Measurements from ENCODE around the gene STARD7. TPM values are rescaled to one million over a fixed set of nuclear protein-coding genes. Genes with fewer than 3 reads are reported as not detected.
A peak's percentile ranks its signal among the peaks of the same experiment; 100 is the strongest.

STARD7 gene
- total and polyA plus RNA-seq, 2 of the 13 experiments (the other 11 are each of a cell fraction or from before 2014, with no cell fraction given): 88.2 to 300 TPM

- Histone ChIP-seq H3K4me2 (ENCODE audit: low read depth, low read length) (no peak overlapping the region), H3K4me3 (replicated peaks in 1 of 3; ENCODE audit: insufficient read depth in 1 of 3, low read depth in 2 of 3, low read length in 3 of 3) (no peak overlapping the region), H3K27me3 (ENCODE audit: control insufficient read depth in 1 of 2, insufficient read depth in 2 of 2, low read length in 2 of 2) (no peaks in the 10 kb centered on the region), H3K4me1 (ENCODE audit: insufficient read depth, low read length) (peaks cover 19% of the 10 kb centered on the region), H4K20me1 (ENCODE audit: insufficient read depth, low read length) (no peaks in the 10 kb centered on the region), H3K9ac (ENCODE audit: insufficient read depth, low read depth, low read length) (no peak overlapping the region), H3K27ac (ENCODE audit: extremely low read length, insufficient read depth, low read length) (no peak overlapping the region), H3K9me3 (ENCODE audit: low read length) (no peaks in the 10 kb centered on the region), H2AFZ (ENCODE audit: low read length) (no peak overlapping the region), H3K79me2 (ENCODE audit: insufficient read depth, low read length) (no peaks in the 10 kb centered on the region), H3K36me3 (replicated peaks in 1 of 2; ENCODE audit: control insufficient read depth in 1 of 2, insufficient read depth in 2 of 2, low read length in 2 of 2) (peaks cover 5 to 6% of the 10 kb centered on the region in 2 experiments; a peak in 4 of 5 replicates)
- in situ Hi-C loops (cut with HindIII; ENCODE audit: extremely low pct_ligation_motif_present, low pct_unique_long_range_greater_than_20kb): no loop called here
- TF ChIP-seq AHR (CRISPR knock-in tag; IDR thresholded peaks at IDR 0.05) (0 out of 2 replicates have a peak, but pooled peaks have one; percentile 25), ZMYM3 (CRISPR knock-in tag; IDR thresholded peaks at IDR 0.05) (no peak), TARDBP (CRISPR knock-in tag; IDR thresholded peaks at IDR 0.05) (no peak)
- intact Hi-C loops (cut with micrococcal nuclease; ENCODE audit: unreplicated experiment): no loop called here
- ATAC-seq (no peak), DNase-seq (ENCODE audit: low spot score) (no peak), FAIRE-seq (no peak)
- POLR2A ChIA-PET: interaction anchor here (1.5 to 3.9 kb wide), 3 partner anchors 12 to 39 kb away, joined by 3 to 19 read pairs (median 5); partner anchors contain the start of genes CIAO1, STARD7 and TMEM127
- CTCF ChIA-PET (ENCODE audit: low intra/inter-chr PET ratio, low total read pairs): no interaction called here
- no TSS peak for BruUV-seq (replicated peaks)
- 93% methylated on average over 5 of the region's 5 CpGs for WGBS (ENCODE audit: low lambda C conversion rate)
Measured at GRCh38 chr2:96247896-96248295, 39.3 kb upstream of the STARD7 start.

DNA sequence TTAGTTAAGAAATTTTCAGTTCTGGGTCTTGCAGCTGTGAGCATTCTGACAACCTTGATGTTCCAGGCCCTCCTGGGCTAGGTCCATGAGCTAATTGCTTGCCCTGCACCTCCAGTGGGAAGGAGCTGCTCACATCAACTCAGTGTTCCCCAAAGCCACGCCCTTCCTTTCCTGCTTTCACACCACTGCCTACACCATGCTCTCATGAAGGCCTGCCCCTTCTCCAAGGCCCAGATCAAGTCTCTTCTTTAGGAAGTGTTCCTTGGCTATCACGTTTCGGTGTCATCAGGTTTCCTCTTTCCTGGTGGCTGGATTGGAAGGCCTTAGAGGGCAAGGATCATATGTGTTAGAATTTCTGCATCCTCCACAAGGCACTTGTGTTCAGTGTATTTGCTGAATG is 38.4 kb upstream of the STARD7 start:
- H4K20me1 ChIP-seq (ENCODE audit: insufficient read depth, low read length): no peaks in the 10 kb centered on the region
- no TSS peak for BruUV-seq (replicated peaks)
- no peaks in the 10 kb centered on the region for H3K27me3 ChIP-seq (ENCODE audit: control insufficient read depth in 1 of 2, insufficient read depth in 2 of 2, low read length in 2 of 2)
- no peak overlapping the region for H3K4me3 ChIP-seq (replicated peaks in 1 of 3; ENCODE audit: insufficient read depth in 1 of 3, low read depth in 2 of 3, low read length in 3 of 3)
- ChIA-PET CTCF (ENCODE audit: low intra/inter-chr PET ratio, low total read pairs) (no interaction called here), POLR2A (interaction anchor here (1.6 to 3.9 kb wide), 2 partner anchors 13 to 19 kb away, joined by 3 to 19 read pairs; partner anchors contain the start of genes CIAO1 and TMEM127)
- peaks cover 0 to 2% of the 10 kb centered on the region in 2 experiments; a peak in 3 of 5 replicates for H3K36me3 ChIP-seq (replicated peaks in 1 of 2; ENCODE audit: control insufficient read depth in 1 of 2, insufficient read depth in 2 of 2, low read length in 2 of 2)
- no peak overlapping the region for H2AFZ ChIP-seq (ENCODE audit: low read length)
- H3K9me3 ChIP-seq (ENCODE audit: low read length): no peaks in the 10 kb centered on the region
- H3K4me2 ChIP-seq (ENCODE audit: low read depth, low read length): no peak overlapping the region
- H3K79me2 ChIP-seq (ENCODE audit: insufficient read depth, low read length): no peaks in the 10 kb centered on the region
- TF ChIP-seq PAF1 (CRISPR knock-in tag; IDR thresholded peaks at IDR 0.05): peak; percentile 41; the same call in 1 of the 2 replicates
- TF ChIP-seq, protein P1, sequence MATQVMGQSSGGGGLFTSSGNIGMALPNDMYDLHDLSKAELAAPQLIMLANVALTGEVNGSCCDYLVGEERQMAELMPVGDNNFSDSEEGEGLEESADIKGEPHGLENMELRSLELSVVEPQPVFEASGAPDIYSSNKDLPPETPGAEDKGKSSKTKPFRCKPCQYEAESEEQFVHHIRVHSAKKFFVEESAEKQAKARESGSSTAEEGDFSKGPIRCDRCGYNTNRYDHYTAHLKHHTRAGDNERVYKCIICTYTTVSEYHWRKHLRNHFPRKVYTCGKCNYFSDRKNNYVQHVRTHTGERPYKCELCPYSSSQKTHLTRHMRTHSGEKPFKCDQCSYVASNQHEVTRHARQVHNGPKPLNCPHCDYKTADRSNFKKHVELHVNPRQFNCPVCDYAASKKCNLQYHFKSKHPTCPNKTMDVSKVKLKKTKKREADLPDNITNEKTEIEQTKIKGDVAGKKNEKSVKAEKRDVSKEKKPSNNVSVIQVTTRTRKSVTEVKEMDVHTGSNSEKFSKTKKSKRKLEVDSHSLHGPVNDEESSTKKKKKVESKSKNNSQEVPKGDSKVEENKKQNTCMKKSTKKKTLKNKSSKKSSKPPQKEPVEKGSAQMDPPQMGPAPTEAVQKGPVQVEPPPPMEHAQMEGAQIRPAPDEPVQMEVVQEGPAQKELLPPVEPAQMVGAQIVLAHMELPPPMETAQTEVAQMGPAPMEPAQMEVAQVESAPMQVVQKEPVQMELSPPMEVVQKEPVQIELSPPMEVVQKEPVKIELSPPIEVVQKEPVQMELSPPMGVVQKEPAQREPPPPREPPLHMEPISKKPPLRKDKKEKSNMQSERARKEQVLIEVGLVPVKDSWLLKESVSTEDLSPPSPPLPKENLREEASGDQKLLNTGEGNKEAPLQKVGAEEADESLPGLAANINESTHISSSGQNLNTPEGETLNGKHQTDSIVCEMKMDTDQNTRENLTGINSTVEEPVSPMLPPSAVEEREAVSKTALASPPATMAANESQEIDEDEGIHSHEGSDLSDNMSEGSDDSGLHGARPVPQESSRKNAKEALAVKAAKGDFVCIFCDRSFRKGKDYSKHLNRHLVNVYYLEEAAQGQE (IDR thresholded peaks at IDR 0.05; ENCODE audit: borderline replicate concordance in 1 of 2, low read depth in 1 of 2, low read length in 2 of 2): no peak
- in situ Hi-C loops (cut with HindIII; ENCODE audit: extremely low pct_ligation_motif_present, low pct_unique_long_range_greater_than_20kb) (no loop called here), intact Hi-C loops (cut with micrococcal nuclease; ENCODE audit: unreplicated experiment) (no loop called here)
- 91% methylated on average over 3 of the region's 3 CpGs for WGBS (ENCODE audit: low lambda C conversion rate)
- peak; percentile 11; the same call in 2 of the 3 replicates for ATAC-seq
- no peak overlapping the region for H3K27ac ChIP-seq (ENCODE audit: extremely low read length, insufficient read depth, low read length)
- FAIRE-seq: no peak
- DNase-seq (ENCODE audit: low spot score): no peak
- H3K9ac ChIP-seq (ENCODE audit: insufficient read depth, low read depth, low read length): no peak overlapping the region
- H3K4me1 ChIP-seq (ENCODE audit: insufficient read depth, low read length): peaks cover 10% of the 10 kb centered on the region
